ENCODE results near the gene PSMC1. TPM values are rescaled to one million over a fixed set of nuclear protein-coding genes. Genes with fewer than 3 reads are reported as not detected.

PSMC1 gene
- total RNA-seq, 4 donors from 2014 or later, result 48.9 to 120 (median 86.0) TPM

DNA sequence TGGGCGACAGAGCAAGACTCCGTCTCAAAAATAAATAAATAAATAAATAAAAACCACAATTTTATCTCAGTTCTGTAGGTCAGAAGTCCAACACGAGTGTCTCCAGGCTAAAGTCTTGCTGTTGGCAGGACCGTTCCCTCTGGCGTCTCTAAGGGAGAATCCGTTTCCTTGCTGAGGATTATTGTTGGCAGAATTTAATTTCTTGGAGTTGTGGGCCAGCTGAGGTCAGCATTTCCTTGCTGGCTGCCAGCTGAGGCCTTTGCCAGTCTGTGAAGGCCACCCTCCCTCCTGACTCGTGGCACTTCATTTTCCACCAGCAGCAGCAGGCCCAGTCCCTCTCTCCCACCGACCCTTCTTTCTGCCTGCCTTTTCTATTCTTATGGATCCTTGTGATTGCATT is 17.2 kb downstream of the PSMC1 start:
- 49% methylated on average over 8 of the region's 8 CpGs for WGBS
- no peak overlapping the region for H3K4me3 ChIP-seq
- no peak for DNase-seq (ENCODE audit: low spot score in 2 of 2)
- TF ChIP-seq POLR2AphosphoS5 (IDR thresholded peaks at IDR 0.05), result no peak
- H3K27me3 ChIP-seq, result no peaks in the 10 kb centered on the region
- H3K9me3 ChIP-seq, result no peaks in the 10 kb centered on the region
- peaks cover 5% of the 10 kb centered on the region for H3K4me1 ChIP-seq
- H3K36me3 ChIP-seq, result peaks cover 61% of the 10 kb centered on the region
- H3K27ac ChIP-seq, result no peak overlapping the region

- TF ChIP-seq POLR2AphosphoS5 (IDR thresholded peaks at IDR 0.05), result no peak
- TF ChIP-seq EP300 (IDR thresholded peaks at IDR 0.05), result no peak
- TF ChIP-seq, protein P1, sequence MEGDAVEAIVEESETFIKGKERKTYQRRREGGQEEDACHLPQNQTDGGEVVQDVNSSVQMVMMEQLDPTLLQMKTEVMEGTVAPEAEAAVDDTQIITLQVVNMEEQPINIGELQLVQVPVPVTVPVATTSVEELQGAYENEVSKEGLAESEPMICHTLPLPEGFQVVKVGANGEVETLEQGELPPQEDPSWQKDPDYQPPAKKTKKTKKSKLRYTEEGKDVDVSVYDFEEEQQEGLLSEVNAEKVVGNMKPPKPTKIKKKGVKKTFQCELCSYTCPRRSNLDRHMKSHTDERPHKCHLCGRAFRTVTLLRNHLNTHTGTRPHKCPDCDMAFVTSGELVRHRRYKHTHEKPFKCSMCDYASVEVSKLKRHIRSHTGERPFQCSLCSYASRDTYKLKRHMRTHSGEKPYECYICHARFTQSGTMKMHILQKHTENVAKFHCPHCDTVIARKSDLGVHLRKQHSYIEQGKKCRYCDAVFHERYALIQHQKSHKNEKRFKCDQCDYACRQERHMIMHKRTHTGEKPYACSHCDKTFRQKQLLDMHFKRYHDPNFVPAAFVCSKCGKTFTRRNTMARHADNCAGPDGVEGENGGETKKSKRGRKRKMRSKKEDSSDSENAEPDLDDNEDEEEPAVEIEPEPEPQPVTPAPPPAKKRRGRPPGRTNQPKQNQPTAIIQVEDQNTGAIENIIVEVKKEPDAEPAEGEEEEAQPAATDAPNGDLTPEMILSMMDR (IDR thresholded peaks at IDR 0.05), result no peak
- TF ChIP-seq POLR2A (IDR thresholded peaks at IDR 0.05), result no peak
- Histone ChIP-seq H3K27me3 (no peaks in the 10 kb centered on the region), H3K9me3 (no peaks in the 10 kb centered on the region), H3K4me1 (peaks cover 5% of the 10 kb centered on the region), H3K4me3 (no peak overlapping the region), H3K27ac (no peak overlapping the region), H3K36me3 (peaks cover 61% of the 10 kb centered on the region)
- no peak for DNase-seq (ENCODE audit: low spot score in 2 of 2)
- WGBS, result 63% methylated on average over 9 of the region's 9 CpGs
These were observed 17.7 kb downstream of the PSMC1 start for GRCh38 chr14:90274019-90274418.

- H3K4me1 ChIP-seq, result peaks cover 5% of the 10 kb centered on the region
- H3K36me3 ChIP-seq, result peaks cover 61% of the 10 kb centered on the region
- no peak for TF ChIP-seq POLR2A (IDR thresholded peaks at IDR 0.05)
- no peak for TF ChIP-seq POLR2AphosphoS5 (IDR thresholded peaks at IDR 0.05)
- TF ChIP-seq, protein P1 (IDR thresholded peaks at IDR 0.05), result no peak
- no peak for TF ChIP-seq EP300 (IDR thresholded peaks at IDR 0.05)
- H3K4me3 ChIP-seq, result no peak overlapping the region
- no peak for DNase-seq (ENCODE audit: low spot score in 2 of 2)
- no peaks in the 10 kb centered on the region for H3K9me3 ChIP-seq
- WGBS, result 53% methylated on average over 8 of the region's 8 CpGs
- H3K27ac ChIP-seq, result no peak overlapping the region
- no peaks in the 10 kb centered on the region for H3K27me3 ChIP-seq
These were observed 18.6 kb downstream of the PSMC1 start for GRCh38 chr14:90274808-90275457.

DNA sequence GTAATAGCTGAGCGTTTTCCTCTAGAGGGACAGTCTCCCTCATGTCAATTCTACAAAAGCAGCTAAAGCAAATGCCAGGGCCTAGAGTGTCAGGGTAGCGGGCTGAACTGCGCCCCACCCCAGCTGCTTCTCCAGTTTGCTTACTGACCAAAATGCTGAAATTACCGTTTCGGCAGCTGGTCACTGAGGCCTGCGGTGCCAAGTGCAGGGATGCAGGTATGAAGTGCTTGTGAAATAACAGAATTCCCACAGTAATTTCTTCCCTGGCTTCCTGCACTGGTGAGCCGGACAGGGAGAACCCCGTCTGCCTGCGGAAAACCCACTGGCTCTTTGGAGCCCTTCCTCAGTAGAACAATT is 19.1 kb downstream of the PSMC1 start:
- TF ChIP-seq, protein P1 (IDR thresholded peaks at IDR 0.05), result no peak
- no peak for TF ChIP-seq POLR2AphosphoS5 (IDR thresholded peaks at IDR 0.05)
- TF ChIP-seq EP300 (IDR thresholded peaks at IDR 0.05), result no peak
- no peak for TF ChIP-seq POLR2A (IDR thresholded peaks at IDR 0.05)
- Histone ChIP-seq H3K4me3 (no peak overlapping the region), H3K27ac (no peak overlapping the region), H3K9me3 (no peaks in the 10 kb centered on the region), H3K4me1 (peaks cover 5% of the 10 kb centered on the region), H3K36me3 (peaks cover 60% of the 10 kb centered on the region), H3K27me3 (no peaks in the 10 kb centered on the region)
- WGBS, result 82% methylated on average over 6 of the region's 9 CpGs
- DNase-seq (ENCODE audit: low spot score in 2 of 2), result no peak

- no peak overlapping the region for H3K27ac ChIP-seq
- H3K36me3 ChIP-seq, result peaks cover 60% of the 10 kb centered on the region
- no peaks in the 10 kb centered on the region for H3K9me3 ChIP-seq
- no peak for DNase-seq (ENCODE audit: low spot score in 2 of 2)
- H3K27me3 ChIP-seq, result no peaks in the 10 kb centered on the region
- WGBS, result 76% methylated on average over 8 of the region's 8 CpGs
- TF ChIP-seq POLR2AphosphoS5 (IDR thresholded peaks at IDR 0.05), result no peak
- no peak for TF ChIP-seq EP300 (IDR thresholded peaks at IDR 0.05)
- TF ChIP-seq POLR2A (IDR thresholded peaks at IDR 0.05), result no peak
- TF ChIP-seq, protein P1 (IDR thresholded peaks at IDR 0.05), result no peak
- peaks cover 5% of the 10 kb centered on the region for H3K4me1 ChIP-seq
- no peak overlapping the region for H3K4me3 ChIP-seq
These were observed 19.5 kb downstream of the PSMC1 start for GRCh38 chr14:90275820-90276219.
